NCI-H526 treated with DMSO at 0.1 percent for 48 hours (cell line): Measurements from ENCODE around the gene SLC35A1.
"Not testable (repeated sequence)": the region's sequence is repeated elsewhere in the genome, so short reads cannot be mapped to it uniquely, and the experiment has no call there.

Experiments used
- DNase-seq: peaks from one replicate; lab custom pipeline; 2025; lab: John Stamatoyannopoulos, UW

The SLC35A1 gene, protein sequence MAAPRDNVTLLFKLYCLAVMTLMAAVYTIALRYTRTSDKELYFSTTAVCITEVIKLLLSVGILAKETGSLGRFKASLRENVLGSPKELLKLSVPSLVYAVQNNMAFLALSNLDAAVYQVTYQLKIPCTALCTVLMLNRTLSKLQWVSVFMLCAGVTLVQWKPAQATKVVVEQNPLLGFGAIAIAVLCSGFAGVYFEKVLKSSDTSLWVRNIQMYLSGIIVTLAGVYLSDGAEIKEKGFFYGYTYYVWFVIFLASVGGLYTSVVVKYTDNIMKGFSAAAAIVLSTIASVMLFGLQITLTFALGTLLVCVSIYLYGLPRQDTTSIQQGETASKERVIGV

DNA sequence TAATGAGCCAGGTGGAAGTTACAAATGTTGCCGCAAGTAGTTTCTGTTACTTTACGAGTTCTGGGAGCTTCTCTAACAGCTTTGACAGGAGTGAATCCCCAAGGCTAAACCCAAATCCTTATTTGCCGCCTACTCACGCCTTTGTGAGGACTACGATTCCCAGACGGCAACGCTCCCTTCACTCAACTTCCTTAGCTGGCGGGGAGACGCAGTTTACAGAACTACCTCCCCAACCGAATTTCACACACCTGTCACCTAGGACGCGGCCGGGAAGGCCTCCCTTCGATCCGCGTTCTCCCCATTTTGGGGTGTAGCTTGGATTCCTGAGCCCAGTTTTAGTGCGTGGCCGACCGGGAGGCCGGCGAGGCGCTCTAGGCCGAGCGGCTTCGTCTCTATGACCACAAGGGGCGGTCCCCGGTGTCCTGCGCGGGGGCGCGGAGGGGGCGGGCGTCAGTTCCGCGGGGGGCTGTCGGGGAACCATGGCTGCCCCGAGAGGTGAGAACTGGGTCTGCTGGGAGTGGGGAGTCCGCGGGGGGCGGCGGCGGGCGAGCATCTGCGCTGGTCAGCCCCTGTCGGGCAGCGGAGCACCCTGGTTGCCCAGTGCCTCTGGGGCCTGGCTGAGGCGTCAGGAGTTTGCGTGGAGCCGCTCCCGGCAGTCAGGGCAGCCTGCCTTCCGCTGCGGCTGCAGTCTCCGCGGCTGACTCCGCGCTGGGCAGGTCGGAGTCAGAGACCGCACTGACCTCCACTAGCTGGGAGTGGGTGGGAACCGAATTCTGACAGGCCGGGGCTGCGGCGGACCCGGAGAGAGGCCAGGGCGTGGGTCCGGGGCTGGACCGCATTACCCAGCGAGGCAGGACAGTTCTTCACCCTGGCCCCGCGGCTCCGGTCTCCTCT, at the start of gene SLC35A1:
TSS of gene SLC35A1 (plus strand) at position 450 of the 894 bp plus-strand sequence. CDS start at position 480, 30 bp downstream.
- peak; percentile 82 for DNase-seq

DNA sequence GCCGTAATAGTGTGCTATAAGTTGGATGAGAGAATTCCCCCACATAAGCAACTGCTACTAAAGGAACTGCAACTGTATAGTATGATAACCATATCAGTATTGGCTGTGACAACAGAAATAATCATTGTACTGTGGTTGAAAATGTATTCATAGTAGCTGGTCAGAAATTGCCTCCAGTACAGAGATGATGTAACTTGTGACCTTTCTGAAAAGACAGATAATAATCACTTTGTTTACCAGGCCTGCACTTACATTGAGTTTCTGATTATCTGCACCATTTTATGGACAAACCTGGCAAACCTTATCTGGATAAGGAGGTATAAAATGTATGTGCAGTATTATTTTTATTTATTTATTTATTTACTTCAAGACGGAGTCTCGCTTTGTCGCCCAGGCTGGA, 46.0 kb upstream of the SLC35A1 start:
- no peak for DNase-seq

DNA sequence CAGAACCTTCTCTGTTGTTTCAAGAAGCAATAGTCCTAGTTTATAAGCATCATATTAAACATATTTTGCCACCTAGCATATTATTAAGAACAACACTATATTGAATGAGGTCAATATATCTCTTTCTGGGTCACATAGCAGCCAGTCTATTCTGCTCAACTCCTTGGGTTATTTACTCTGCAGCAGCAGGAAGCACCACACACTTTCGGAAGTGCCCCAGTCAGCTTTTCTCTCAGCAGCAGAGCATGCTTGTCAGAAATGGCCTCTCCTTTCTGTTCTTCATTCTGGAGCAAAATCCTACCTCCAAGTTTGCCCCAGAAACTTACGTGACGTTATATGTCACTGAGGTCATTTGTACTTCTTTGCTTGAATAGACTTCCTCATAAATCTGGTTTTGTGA, 42.3 kb upstream of the SLC35A1 start:
- no peak for DNase-seq

DNA sequence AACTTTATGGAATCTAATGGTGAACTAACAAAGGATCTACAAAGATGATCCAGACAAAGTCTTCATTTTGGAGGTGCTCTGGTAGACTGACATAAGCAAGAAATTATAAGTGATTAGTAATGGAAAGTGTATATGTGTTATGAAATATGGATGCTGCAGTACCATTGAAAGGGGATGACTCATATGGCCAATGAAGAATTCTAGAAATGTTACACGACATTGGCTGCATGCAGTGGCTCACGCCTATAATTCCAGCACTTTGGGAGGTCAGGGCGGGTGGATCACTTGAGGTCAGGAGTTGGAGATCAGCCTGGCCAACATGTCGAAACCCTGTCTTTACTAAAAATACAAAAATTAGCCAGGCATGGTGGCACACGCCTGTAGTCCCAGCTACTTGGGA, 41.5 kb upstream of the SLC35A1 start:
- no peak for DNase-seq

GRCh38 chr6:87436435-87436834, 36.3 kb upstream of the SLC35A1 start:
- no peak for DNase-seq

DNA sequence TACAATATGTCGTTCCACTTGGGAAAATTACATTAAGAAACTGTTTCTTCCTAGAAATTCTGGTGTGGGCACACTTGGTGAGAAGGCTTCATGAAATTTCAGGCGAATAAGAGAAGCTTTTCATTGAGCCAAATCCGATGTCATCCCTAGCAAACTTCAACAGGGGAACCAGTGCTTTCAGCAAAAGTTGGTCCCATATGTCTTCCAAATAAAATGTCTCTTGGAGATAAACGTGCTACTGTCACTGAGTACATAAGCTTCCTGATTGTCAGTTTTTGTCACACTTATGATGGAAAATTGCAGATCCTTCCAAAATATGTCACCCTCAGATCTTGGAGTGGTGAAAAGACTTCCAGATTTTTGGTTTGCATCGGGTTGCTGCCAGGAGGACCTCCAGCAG, 31.1 kb upstream of the SLC35A1 start:
- DNase-seq: no peak

GRCh38 chr6:87444362-87444761, 28.4 kb upstream of the SLC35A1 start:
- no peak for DNase-seq

- DNase-seq: no peak
Measured at GRCh38 chr6:87465051-87465450, 7.7 kb upstream of the SLC35A1 start.

GRCh38 chr6:87473419-87473903, 687 bp downstream of the SLC35A1 start:
- peak; percentile 43 for DNase-seq

- no peak for DNase-seq
Measured at GRCh38 chr6:87481931-87482330, 9.2 kb downstream of the SLC35A1 start.

- no peak for DNase-seq
Measured at GRCh38 chr6:87482366-87482765, 9.6 kb downstream of the SLC35A1 start.

- DNase-seq: no peak
Measured at GRCh38 chr6:87483929-87484328, 11.2 kb downstream of the SLC35A1 start.

- no peak for DNase-seq
Measured at GRCh38 chr6:87484491-87484890, 11.7 kb downstream of the SLC35A1 start.

DNA sequence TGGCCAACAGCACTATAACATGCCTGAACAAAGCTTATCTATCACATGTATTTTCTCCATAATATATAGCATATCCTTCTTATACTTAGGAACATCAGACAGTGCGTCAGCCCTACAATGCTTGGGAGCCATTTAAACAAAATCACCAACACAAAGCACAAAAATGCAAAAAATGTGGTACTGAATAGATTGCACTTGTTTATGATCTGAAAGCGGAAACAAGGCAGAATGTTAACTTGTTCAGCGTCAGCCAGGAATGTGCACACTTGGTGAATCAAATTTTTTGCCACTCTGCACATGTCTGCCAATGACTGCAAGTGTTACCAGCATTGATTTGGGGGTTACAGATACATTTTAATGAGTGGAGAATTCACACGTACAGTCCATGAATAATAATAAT, 14.8 kb downstream of the SLC35A1 start:
- DNase-seq: no peak

GRCh38 chr6:87489326-87489725, 16.6 kb downstream of the SLC35A1 start:
- not testable (repeated sequence) for DNase-seq

DNA sequence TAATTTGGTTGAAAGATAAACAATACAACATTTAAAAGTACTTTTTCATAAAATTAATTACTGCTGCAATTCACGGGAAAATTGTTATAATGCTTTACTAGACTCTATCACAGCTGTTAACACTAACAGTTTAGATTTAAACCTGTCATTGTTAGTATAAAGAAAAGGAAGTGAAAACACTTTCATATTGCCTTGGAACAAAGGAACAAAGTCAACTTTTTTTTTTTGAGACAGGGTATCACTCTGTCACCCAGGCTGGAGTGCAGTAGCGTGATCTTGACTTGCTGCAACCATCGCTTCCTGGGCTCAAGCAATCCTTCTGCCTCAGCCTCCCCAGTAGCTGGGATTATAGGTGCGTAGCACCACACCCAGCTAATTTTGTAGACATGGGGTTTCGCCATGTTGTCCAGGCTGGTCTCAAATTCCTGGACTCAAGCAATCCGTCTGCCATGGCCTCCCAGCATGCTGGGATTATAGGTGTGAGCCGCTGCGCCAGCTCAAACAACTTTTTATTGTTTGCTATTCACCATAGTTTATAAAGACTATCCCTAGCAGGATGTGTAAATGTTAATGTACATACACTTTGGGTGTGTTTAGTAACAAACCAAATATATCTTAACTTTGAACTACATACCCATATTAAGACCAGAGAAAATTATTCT, 22.1 kb downstream of the SLC35A1 start:
- no peak for DNase-seq

DNA sequence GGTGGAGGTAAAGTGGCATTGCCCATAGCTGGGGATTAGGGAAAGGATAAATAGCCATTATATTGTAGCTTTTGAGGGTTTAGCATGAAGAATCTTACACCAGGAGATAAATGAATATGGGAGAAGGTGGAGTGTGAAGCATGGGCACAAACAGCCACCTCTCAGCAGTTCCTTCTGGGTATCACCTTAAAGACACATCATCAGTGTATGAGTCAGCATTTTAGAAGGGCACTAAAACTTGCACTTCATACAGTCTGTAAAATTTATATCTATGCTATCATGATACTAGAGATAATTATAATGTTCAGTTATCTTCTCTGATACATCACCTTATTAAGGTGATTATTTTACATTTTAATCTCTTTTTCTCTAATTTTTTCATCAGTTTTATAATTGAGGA, 25.3 kb downstream of the SLC35A1 start:
- DNase-seq: no peak

DNA sequence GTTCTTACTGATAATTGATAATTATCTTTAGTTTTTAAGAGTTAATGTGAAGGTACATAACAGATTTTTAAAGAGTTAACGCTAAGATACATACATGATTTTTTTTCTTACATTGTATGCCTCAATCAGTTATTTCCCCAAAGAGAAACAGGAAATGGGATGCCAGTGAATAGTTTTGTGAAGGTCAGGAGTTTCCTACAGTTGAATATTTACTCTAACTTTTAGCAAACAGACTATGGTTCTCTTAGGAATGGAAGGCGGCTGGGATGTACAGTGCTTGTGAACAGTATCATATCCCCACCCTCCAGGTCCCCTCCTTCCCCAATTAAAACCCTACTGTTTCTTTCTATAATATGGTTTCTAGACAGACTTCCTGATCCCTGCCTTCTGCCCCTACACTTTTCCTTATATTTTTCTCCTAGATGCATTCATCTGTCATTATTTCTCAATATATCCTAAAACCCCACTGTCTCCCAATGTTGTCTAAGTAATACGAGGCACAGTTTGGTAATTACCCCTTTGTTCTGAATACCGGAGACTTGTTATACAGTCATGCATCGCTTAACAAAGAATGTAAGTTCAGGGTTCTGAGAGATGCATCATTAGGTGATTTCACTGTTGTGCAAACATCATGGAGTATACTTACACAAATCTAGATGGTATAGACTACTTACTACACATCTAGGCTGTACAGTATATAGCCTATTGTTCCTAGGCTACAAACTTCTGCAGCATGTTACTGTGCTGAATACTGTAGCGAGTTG, 29.2 kb downstream of the SLC35A1 start:
- DNase-seq: no peak

GRCh38 chr6:87504441-87504840, 31.7 kb downstream of the SLC35A1 start:
- no peak for DNase-seq

DNA sequence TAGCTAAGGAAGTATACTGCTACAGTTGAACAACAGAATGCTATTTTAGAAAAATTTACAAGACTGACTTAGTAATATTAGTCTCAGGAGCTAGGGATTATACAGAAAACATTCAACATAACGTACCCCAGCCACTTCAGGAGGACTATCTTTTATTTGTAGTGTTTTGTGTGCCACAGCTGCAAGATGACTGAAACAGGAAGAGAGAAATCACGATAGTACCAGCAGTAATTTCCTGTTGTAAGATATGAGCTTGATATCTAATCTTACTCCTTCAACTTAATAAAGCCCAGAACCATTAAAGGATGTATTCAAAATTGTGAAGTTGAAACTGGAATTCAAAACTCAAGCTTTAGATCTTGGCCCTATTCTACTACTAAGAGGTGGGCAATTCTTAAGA, 42.1 kb downstream of the SLC35A1 start:
- DNase-seq: no peak

DNA sequence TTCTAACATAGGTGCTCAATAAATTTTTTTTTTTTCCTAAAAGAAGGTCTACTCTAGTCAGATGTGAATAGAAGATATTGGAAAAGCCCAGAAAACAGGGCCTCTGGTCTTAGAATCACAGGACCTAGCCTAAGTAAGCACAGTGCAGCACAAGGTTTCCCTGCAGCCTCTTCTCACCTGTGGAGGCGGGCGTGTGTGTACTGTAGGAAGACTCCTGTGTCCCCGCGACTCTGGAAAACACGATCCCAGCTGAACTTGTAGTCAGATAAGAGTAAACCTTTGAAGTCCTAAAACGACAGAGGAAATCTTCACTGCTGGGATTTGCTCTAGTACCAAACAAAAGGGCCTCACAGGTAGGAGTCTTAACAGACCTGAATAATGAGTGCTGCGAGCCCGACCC, 45.7 kb downstream of the SLC35A1 start:
- DNase-seq: no peak

DNA sequence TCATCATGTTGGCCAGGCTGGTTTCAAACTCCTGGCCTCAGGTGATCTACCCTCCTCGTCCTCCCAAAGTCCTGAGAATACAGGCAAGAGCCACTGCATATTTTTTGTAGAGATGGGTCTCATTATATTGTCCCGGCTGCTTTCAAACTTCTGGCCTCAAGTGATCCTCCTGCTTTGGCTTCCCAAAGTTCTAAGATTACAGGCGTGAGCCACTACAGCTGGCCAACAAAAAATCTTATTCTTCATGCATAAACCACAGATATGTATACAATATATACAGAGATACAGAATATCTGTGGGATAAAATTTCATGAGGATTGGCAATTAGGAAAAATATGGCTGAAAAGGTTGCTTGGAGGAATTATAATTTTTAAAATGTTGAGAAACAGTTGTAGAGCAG, 49.9 kb downstream of the SLC35A1 start:
- no peak for DNase-seq
